ENCODE data around the gene TACC2.

GRCh38 chr10:122050811-122051210, 61.8 kb downstream of the TACC2 start:
- TF ChIP-seq, protein P1, sequence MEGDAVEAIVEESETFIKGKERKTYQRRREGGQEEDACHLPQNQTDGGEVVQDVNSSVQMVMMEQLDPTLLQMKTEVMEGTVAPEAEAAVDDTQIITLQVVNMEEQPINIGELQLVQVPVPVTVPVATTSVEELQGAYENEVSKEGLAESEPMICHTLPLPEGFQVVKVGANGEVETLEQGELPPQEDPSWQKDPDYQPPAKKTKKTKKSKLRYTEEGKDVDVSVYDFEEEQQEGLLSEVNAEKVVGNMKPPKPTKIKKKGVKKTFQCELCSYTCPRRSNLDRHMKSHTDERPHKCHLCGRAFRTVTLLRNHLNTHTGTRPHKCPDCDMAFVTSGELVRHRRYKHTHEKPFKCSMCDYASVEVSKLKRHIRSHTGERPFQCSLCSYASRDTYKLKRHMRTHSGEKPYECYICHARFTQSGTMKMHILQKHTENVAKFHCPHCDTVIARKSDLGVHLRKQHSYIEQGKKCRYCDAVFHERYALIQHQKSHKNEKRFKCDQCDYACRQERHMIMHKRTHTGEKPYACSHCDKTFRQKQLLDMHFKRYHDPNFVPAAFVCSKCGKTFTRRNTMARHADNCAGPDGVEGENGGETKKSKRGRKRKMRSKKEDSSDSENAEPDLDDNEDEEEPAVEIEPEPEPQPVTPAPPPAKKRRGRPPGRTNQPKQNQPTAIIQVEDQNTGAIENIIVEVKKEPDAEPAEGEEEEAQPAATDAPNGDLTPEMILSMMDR (IDR thresholded peaks at IDR 0.05): no peak
- no peak for TF ChIP-seq EZH2 (IDR thresholded peaks at IDR 0.05)
